Hematopoietic multipotent progenitor cell (in vitro differentiated cells): ENCODE data around the gene CPSF3. TPM values are rescaled to one million over a fixed set of nuclear protein-coding genes. Genes with fewer than 3 reads are reported as not detected.
A peak's percentile ranks its signal among the peaks of the same experiment; 100 is the strongest.

Experiments used
- DNase-seq, 3 donors: peaks; one replicate each; pipeline ENCODE4 v3.0.0-alpha.2; 2011 to 2015; ENCODE audit warnings: low read depth in 2 of 3, low spot score in 2 of 3
- total RNA-seq: library from RNA; depleted of rRNA; stranded (reverse); fragments of >200 nt; gene quantifications from one replicate; pipeline ENCODE4 v1.2.3, GENCODE V29; 2012

CPSF3 gene
- total RNA-seq, result 31.5 TPM

- DNase-seq, result peak; percentile 89 to 99 (median 99)
Observed at GRCh38 chr2:9423100-9423921, at the start of gene CPSF3, which contains the start of gene ITGB1BP1. Gene CPSF3, plus strand, starts transcription at chr2:9423654. Its CDS starts 120 bp downstream, at chr2:9423774. Gene ITGB1BP1, minus strand, starts transcription at chr2:9423528. Its CDS starts 4,831 bp downstream, at chr2:9418697.

- DNase-seq, result no peak
Observed at GRCh38 chr2:9374071-9374730, 49.3 kb upstream of the CPSF3 start.

GRCh38 chr2:9375857-9376428, 47.5 kb upstream of the CPSF3 start:
- DNase-seq, result no peak

- DNase-seq, result no peak
Observed at GRCh38 chr2:9377461-9378097, 45.9 kb upstream of the CPSF3 start.

DNA sequence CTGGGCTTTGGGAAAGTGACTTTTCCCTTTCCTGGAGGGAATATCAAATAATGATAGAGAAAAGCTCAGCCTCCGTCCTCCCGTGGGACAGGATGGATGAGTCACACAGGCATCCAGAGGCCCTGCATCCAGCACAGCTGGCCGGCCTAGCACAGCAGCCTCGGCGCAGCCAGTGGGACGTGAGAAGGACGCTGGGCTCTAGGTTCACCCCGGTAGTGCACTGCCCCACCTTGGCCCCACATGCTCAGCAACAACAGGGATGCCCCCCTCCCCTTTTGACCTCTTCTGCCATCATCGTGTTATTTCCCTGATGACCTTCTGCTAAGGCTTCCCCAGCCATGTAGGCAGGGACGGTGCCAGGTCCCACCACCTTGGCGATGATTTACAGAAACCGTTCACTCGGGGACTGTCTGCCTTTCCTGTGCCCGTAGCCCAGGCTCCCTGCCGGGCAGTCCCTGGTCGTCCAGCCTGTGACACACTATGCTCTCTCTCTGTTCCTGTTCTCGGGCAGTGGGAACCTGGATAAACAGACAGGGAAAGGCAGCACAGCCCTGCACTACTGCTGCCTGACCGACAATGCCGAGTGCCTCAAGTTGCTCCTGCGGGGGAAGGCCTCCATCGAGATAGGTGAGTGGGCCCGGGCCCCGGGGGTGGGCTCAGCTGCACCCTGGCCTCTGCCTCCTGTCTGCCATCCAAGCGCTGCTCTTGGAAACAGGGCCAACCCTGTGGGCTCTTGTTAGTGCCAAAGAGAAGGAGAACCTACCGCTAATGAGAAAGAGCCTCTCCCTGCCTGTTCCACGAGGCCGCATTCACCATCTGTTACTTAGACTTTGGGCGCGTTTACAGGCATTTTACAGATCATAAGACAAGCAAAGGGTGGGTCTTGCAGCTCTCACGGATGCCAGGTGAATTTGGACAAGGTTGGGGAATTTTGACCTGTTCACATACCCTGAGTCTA, 44.7 kb upstream of the CPSF3 start:
- no peak for DNase-seq

GRCh38 chr2:9379391-9379755, 44.1 kb upstream of the CPSF3 start:
- DNase-seq, result no peak

DNA sequence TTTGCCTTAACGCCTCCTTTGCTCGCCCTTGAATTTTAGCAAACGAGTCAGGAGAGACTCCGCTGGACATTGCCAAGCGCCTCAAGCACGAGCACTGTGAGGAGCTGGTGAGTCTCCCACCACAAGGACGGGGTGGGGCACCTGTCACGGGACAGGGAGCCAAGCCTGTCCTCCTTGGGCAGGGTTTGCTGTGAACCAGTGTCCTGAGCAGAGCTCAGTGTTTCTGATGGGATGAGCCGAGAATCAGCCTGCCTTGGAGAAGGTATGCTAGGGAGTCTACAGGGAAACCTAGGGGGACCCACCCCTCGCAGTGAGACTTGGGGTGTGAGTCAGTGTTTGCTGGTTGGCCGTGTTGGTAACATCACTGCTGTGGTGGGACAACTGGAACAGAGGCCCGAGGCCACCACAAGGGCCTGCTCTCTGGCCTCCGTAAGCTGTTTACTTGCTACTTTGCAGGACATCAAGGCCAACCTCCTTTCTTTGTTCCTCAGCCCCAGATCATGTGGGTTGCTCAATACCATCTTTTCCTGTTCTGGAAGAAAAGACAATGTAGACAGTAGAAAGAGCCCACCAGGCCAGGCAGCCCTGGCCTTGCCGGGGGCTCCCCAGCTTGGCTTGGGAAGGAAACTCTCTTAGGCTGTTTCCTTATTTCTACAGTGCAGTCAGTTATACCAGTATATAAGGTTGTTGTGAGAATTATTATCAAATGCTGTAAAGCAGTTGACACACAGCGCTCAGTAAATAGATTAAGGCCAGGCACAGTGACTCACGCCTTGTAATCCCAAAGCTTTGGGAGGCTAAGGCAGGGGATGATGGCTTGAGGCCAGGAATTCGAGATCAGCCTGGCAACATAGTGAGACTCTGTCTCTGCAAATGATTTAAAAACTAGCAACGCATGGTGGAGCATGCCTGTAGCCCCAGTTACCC, 42.5 kb upstream of the CPSF3 start:
- no peak for DNase-seq

DNA sequence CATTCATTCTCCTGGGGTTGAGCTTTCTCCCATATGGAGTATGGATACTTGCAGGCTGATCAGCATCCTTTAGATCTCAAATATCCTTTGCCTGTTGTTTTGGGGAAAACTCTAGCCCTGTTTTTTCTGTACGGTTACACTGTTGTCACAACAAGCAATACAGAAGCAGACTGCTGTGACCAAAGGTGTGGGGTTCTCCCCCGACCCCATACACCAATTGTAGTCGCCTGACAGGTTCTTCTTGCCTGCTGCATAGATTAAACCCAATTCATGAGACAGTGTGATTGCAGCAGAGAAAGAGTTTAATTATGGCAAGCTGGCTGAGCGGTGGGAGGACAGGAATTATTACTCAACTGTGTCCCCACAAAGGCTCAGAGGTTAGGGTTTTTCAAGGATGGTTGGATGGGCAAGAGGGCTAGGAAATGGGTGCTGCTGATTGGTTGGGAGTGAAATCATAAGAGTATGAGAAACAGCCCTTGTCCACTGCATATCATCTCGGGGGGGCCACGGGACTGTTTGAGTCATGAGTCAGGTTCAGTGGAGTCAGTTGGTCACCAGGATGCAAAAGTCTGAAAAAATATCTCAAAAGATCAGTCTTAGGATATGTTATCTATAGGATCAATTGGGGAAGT, 40.7 kb upstream of the CPSF3 start:
- no peak for DNase-seq

GRCh38 chr2:9384521-9384920, 38.9 kb upstream of the CPSF3 start:
- DNase-seq, result no peak

DNA sequence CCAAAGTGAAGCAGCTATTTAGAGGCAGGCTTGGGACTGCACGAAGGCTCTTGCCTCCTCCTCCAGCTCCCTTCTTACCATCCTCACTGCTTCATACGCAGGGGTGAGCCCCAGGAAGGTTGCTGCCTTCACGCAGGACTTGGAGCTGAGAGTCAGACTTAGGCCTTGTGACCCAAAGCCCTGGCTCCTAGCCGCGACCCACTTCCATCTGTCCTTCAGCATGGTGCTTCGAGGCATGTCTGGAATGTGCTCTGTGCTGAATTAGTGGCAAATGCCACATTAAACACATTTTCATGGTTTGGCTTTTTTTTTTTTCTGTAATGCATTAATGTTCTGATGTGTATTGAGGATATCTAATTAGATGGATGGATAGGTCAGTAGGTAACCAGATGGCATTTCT, 37.6 kb upstream of the CPSF3 start:
- DNase-seq, result no peak

- no peak for DNase-seq
Observed at GRCh38 chr2:9388199-9388681, 35.2 kb upstream of the CPSF3 start.

DNA sequence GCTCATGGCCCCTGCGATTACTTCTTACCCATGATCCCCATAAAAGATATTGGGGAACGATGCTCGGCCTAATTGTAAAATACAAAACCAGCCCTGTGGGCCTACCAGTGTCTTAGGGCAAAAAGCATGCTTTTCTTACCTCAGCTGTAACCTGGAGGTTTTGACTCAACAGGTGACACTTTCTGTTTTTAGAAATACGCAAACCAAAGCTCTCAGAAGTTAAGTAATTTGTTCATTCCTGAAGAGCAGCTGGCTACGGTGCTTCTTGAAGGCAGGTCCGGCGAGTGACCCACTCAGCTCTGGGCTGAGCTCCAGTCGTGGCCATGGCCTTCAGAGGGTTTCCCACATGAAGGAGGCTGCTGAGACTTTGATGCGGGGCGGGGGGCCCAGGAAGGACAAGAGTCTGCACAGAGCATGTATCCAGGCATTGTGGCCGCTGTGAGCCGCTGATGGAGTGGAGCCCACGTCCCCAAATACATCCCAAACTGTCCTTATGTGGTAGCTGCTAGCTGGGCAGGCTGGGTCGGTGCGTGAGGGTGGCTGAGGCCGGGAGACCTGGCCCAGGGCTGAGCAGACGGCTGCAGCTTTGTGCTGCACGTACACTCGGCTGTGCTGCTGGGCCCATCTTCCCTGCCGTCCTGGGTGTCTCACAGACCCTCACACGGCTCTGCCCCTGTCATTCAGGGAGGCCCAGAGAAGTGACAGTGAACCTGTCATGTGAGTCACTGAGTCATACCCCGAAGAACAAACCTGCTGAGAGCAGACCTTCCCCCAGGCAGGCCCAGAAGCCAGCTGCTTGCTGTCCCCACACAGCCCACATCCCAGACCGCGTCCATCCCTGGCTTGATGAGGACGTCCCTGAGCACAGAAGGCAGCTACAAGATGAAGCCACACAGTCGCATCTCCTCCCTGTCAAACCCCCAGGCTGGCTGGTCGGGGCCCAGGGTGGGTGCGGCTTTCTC, 34.2 kb upstream of the CPSF3 start:
- no peak for DNase-seq

DNA sequence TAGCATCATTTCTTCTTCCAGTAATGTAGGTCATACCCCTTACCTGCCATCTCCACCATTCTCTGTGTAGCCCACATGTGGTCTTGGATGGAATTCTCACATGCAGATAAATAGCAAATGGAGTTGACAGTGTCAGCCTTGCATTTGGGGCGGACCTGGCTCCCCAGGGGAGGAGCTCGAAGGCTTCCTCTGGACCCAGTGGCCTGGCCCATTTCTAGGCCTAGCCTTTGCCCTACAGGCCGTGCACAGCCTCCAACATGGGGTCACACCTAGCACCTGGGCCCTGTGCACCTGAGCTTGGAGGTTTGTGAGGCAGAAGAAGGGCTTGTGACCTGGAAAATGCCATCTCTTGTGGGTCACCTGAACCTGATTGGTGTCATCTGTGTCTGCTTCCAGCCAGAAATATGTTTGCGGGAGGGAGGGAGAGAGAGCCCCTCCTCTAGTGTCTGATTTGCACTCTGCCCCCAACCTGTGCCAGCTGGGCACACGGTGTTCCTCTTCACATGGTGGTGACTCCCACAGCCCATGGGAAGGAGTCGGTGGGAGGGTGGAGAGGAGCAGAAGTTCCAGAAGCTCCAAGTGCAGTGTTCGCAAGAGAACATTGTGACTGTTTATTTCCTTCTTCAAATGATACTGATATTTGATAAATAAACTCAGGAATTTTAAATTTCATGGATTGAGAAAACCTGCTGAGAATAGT, 33.2 kb upstream of the CPSF3 start:
- DNase-seq, result no peak

DNA sequence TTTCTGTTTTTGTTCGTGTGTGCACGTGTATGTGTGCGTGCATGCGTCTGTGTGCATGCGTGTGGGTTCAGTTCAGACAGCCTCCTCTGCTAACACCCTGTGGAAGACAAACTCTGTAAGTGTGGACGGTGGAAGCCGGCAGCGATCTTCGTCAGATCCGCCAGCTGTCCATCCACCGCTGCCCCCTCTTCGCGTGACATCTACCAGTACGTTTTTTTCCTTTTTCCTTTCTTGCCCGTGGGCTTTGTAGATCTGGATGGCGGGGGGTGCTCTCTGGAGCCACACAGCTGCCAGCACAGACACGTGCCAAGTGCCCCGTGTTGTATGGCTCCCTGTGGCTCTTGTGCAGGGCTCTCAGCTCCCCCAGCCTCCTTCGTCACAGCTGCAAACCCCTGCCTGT, 32.5 kb upstream of the CPSF3 start:
- no peak for DNase-seq

- no peak for DNase-seq
Observed at GRCh38 chr2:9391961-9392720, 31.3 kb upstream of the CPSF3 start.
